Cerebellar cortex (tissue), 1 donor: ENCODE results near the gene PTK7.

Source experiments
- DNase-seq: peaks from one replicate; pipeline ENCODE4 v3.0.0-alpha.2; 2015; ENCODE audit warnings: low spot score

Gene PTK7

GRCh38 chr6:43178951-43179830 lies 103.1 kb downstream of the PTK7 start:
- DNase-seq = no peak

- DNase-seq = no peak
Observed at GRCh38 chr6:43180058-43180457, 103.9 kb downstream of the PTK7 start.

- peak; percentile 16 for DNase-seq
Observed at GRCh38 chr6:43180985-43181384, 104.9 kb downstream of the PTK7 start.

GRCh38 chr6:43181621-43181941 lies 105.5 kb downstream of the PTK7 start:
- no peak for DNase-seq

- DNase-seq = peak; percentile 76
Observed at GRCh38 chr6:43181942-43182860, 106.1 kb downstream of the PTK7 start, which contains the start of gene CUL9. Gene CUL9 (plus strand): TSS chr6:43182196. CDS start chr6:43184311, 2,115 bp downstream.

- no peak for DNase-seq
Observed at GRCh38 chr6:43183441-43183840, 107.3 kb downstream of the PTK7 start.

GRCh38 chr6:43184268-43184985 lies 108.3 kb downstream of the PTK7 start:
- DNase-seq = no peak

GRCh38 chr6:43185391-43185985 lies 109.4 kb downstream of the PTK7 start:
- DNase-seq = no peak

- no peak for DNase-seq
Observed at GRCh38 chr6:43186019-43186418, 109.9 kb downstream of the PTK7 start.

- DNase-seq = no peak
Observed at GRCh38 chr6:43186706-43187105, 110.6 kb downstream of the PTK7 start.

- no peak for DNase-seq
Observed at GRCh38 chr6:43187821-43188220, 111.7 kb downstream of the PTK7 start.

- no peak for DNase-seq
Observed at GRCh38 chr6:43188426-43188825, 112.3 kb downstream of the PTK7 start.

GRCh38 chr6:43189776-43190304 lies 113.7 kb downstream of the PTK7 start:
- DNase-seq = no peak

GRCh38 chr6:43192911-43193310 lies 116.8 kb downstream of the PTK7 start:
- DNase-seq = no peak

- DNase-seq = no peak
Observed at GRCh38 chr6:43193929-43194328, 117.8 kb downstream of the PTK7 start.

GRCh38 chr6:43196337-43196736 lies 120.2 kb downstream of the PTK7 start:
- no peak for DNase-seq

GRCh38 chr6:43199912-43200311 lies 123.8 kb downstream of the PTK7 start:
- DNase-seq = no peak

GRCh38 chr6:43200541-43200940 lies 124.4 kb downstream of the PTK7 start:
- DNase-seq = no peak

- DNase-seq = no peak
Observed at GRCh38 chr6:43202451-43202850, 126.3 kb downstream of the PTK7 start.

- DNase-seq = no peak
Observed at GRCh38 chr6:43203029-43203717, 127.1 kb downstream of the PTK7 start.

- DNase-seq = no peak
Observed at GRCh38 chr6:43203718-43204095, 127.6 kb downstream of the PTK7 start.
